ENCODE measurements around the gene MYBPC2.

DNA sequence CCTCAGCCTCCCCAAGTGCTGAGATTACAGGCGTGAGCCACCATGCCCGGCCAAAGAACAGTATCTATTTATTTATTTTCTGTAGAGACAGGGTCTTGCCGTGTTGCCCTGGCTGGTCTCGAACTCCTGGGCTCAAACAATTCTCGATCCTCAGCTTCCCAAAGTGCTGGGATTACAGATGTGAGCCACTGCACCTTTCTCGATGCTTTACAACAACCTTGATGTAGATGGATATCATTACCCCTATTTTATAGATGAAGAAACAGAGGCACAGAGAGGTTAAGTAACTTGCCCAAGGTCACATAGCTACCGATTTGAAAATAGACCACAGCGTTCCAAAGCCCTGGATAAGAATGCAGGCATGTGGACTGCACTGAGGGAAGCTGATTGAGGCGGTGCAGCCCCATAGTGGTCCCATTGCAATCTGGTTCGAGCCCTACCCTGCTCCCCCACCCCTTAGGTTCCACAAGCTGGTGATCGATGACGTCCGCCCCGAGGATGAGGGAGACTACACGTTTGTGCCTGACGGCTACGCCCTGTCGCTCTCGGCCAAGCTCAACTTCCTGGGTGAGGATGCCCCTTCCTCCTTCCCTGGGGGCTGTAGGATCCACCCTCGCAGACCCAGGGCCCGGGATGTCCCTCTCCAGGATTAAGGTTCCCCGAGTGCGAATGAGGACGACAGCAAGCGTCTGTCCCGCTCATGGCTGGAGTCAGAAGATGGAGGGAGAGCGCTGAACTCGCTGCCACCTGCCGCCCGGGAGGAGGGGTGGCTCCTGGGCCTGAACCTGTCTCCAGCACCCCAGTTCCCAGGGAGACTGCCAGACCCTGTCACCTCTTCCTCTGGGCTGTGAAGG is 17.9 kb downstream of the MYBPC2 start:
- TF ChIP-seq, protein P1, sequence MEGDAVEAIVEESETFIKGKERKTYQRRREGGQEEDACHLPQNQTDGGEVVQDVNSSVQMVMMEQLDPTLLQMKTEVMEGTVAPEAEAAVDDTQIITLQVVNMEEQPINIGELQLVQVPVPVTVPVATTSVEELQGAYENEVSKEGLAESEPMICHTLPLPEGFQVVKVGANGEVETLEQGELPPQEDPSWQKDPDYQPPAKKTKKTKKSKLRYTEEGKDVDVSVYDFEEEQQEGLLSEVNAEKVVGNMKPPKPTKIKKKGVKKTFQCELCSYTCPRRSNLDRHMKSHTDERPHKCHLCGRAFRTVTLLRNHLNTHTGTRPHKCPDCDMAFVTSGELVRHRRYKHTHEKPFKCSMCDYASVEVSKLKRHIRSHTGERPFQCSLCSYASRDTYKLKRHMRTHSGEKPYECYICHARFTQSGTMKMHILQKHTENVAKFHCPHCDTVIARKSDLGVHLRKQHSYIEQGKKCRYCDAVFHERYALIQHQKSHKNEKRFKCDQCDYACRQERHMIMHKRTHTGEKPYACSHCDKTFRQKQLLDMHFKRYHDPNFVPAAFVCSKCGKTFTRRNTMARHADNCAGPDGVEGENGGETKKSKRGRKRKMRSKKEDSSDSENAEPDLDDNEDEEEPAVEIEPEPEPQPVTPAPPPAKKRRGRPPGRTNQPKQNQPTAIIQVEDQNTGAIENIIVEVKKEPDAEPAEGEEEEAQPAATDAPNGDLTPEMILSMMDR (IDR thresholded peaks at IDR 0.05; ENCODE audit: low read length), result no peak
- TF ChIP-seq EZH2 (IDR thresholded peaks at IDR 0.05; ENCODE audit: borderline replicate concordance, low read length), result no peak

Data from OCI-LY1 (cell line).